ENCODE results near the gene CHCHD3. TPM values are rescaled to one million over a fixed set of nuclear protein-coding genes. Genes with fewer than 3 reads are reported as not detected.
"Not testable (repeated sequence)": the region's sequence is repeated elsewhere in the genome, so short reads cannot be mapped to it uniquely, and the experiment has no call there.

Gene CHCHD3
- total RNA-seq, 1 donor from 2014 or later: 90.8 TPM

DNA sequence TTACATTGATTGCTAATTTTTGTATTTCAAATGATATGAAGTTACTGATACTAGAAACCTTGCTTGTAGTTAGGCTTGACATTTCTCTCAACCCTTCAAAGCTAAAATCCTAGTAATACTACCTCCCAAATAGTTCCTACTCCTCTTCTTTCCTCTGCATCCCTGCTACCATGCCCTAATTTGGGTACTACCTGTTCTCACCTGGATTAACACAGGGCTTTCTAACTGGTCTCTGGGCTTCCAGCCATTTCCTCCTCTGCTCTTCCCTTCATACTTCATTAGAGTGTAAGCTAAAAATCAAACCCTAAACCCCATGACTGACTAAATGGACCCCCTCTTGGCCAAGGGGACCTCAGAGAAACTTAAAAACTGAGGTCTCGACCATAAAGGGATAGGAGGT, 112.4 kb downstream of the CHCHD3 start:
- no peak overlapping the region for H3K9ac ChIP-seq (ENCODE audit: low read depth in 1 of 3, low read length in 3 of 3)
- H3K27me3 ChIP-seq (ENCODE audit: control insufficient read depth in 3 of 3, insufficient read depth in 3 of 3, low read length in 3 of 3): no peaks in the 10 kb centered on the region
- peaks cover 2 to 6% (median 4%) of the 10 kb centered on the region in 3 donors for H3K36me3 ChIP-seq (ENCODE audit: control insufficient read depth in 3 of 3, insufficient read depth in 3 of 3, low read length in 3 of 3)
- H3K27ac ChIP-seq (ENCODE audit: low read depth, low read length): no peak overlapping the region
- no peaks in the 10 kb centered on the region for H3K9me3 ChIP-seq (ENCODE audit: control insufficient read depth in 3 of 3, low read length in 3 of 3)
- H3K4me1 ChIP-seq (ENCODE audit: control insufficient read depth in 3 of 3, insufficient read depth in 3 of 3, low read length in 3 of 3): no peaks in the 10 kb centered on the region
- no peak overlapping the region for H3K4me3 ChIP-seq (ENCODE audit: low read length in 3 of 3)

DNA sequence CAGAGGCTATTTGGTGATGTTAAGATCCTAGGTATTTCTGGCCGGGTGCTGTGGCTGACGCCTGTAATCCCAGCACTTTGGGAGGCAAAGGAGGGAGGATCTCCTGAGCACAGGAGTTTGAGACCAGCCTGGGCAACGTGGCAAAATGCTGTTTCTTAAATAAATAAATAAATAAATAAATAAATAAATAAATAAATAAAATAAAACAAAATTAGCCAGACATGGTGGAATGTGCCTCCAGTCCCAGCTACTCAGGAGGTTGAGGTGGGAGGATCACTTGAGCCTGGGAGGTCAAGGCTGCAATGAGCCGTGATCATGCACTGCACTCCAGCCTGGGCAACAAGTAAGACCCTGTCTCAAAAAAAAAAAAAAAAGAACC, 114.4 kb downstream of the CHCHD3 start:
- not testable (repeated sequence) for H3K27ac ChIP-seq (ENCODE audit: low read depth, low read length); H3K9me3 ChIP-seq (ENCODE audit: control insufficient read depth in 3 of 3, low read length in 3 of 3); H3K27me3 ChIP-seq (ENCODE audit: control insufficient read depth in 3 of 3, insufficient read depth in 3 of 3, low read length in 3 of 3); H3K4me3 ChIP-seq (ENCODE audit: low read length in 3 of 3); H3K4me1 ChIP-seq (ENCODE audit: control insufficient read depth in 3 of 3, insufficient read depth in 3 of 3, low read length in 3 of 3); H3K9ac ChIP-seq (ENCODE audit: low read depth in 1 of 3, low read length in 3 of 3); H3K36me3 ChIP-seq (ENCODE audit: control insufficient read depth in 3 of 3, insufficient read depth in 3 of 3, low read length in 3 of 3)

DNA sequence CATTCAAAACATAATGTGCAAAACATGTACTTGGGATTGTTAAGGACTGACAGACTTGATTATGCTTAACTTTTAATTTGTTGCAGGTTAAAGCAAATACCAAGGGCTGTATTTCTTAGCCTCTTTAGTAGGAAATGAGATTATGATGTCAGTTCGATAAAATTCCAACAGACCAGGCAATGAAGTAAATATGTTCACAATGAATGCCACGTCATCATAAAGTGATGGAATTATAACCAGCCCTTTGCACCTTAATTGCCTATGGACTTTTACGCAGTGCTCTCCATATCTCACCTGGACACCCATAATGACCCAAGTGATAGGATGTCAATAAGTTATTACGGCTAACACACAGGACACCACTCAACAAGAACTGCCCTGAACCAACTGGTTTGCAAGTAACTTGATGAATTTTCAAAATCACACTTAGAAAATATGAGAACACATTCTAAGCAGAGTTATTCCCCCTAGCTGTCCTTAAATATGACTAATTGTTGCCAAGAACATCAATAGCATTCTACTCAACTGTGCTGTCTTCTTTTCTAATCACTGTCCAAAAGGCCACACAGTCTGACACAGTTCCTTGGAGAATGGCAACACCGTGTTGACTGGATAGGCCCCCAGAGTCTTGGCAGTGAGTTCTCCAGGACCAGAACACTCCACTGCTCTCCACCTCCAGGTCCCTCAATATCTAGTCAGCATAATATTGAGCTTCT, 115.0 kb downstream of the CHCHD3 start:
- Histone ChIP-seq H3K27me3 (ENCODE audit: control insufficient read depth in 3 of 3, insufficient read depth in 3 of 3, low read length in 3 of 3) (no peaks in the 10 kb centered on the region), H3K9ac (ENCODE audit: low read depth in 1 of 3, low read length in 3 of 3) (no peak overlapping the region), H3K36me3 (ENCODE audit: control insufficient read depth in 3 of 3, insufficient read depth in 3 of 3, low read length in 3 of 3) (no peaks in the 10 kb centered on the region), H3K9me3 (ENCODE audit: control insufficient read depth in 3 of 3, low read length in 3 of 3) (no peaks in the 10 kb centered on the region), H3K27ac (ENCODE audit: low read depth, low read length) (no peak overlapping the region), H3K4me1 (ENCODE audit: control insufficient read depth in 3 of 3, insufficient read depth in 3 of 3, low read length in 3 of 3) (no peaks in the 10 kb centered on the region), H3K4me3 (ENCODE audit: low read length in 3 of 3) (no peak overlapping the region)

DNA sequence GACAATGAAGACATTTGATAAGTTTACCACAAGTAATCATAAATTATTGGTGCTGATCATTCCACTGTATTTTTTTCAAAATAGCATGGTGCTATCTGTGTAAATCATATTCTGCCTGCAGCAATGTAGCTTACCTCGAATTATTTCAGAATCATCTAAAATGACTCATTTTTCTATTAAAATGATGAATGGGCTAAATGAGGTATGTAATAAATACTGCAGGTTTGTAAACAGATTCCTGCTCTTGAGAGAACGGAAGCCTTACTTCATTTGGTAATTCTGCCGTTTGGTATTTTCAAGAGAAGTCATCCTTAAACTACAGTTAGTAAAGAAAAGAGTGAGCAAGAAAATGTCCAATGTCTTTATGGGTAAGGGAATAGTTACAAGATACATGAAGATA, 115.9 kb downstream of the CHCHD3 start:
- Histone ChIP-seq H3K4me1 (ENCODE audit: control insufficient read depth in 3 of 3, insufficient read depth in 3 of 3, low read length in 3 of 3) (no peaks in the 10 kb centered on the region), H3K27me3 (ENCODE audit: control insufficient read depth in 3 of 3, insufficient read depth in 3 of 3, low read length in 3 of 3) (no peaks in the 10 kb centered on the region), H3K4me3 (ENCODE audit: low read length in 3 of 3) (no peak overlapping the region), H3K36me3 (ENCODE audit: control insufficient read depth in 3 of 3, insufficient read depth in 3 of 3, low read length in 3 of 3) (no peaks in the 10 kb centered on the region), H3K9ac (ENCODE audit: low read depth in 1 of 3, low read length in 3 of 3) (no peak overlapping the region), H3K27ac (ENCODE audit: low read depth, low read length) (no peak overlapping the region), H3K9me3 (ENCODE audit: control insufficient read depth in 3 of 3, low read length in 3 of 3) (no peaks in the 10 kb centered on the region)

DNA sequence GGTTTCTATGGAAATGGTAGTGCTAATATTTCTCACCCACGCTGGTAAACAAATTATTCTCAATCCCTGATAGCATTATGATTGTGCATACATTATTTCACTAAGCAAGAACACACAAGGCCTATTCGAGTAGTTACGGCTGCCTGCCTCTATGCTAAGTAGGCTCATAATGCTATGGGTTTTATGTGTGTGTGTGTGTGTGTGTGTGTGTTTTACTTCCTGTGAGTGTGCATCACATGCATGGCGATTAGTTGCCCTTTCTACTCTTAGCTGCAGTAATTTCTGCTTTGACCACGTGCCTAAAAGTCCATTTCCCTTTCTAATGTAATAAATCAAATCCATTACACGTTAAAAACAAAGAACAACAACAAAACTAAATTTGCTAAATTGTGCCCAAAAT, 117.0 kb downstream of the CHCHD3 start:
- H3K4me3 ChIP-seq (ENCODE audit: low read length in 3 of 3): no peak overlapping the region
- no peaks in the 10 kb centered on the region for H3K4me1 ChIP-seq (ENCODE audit: control insufficient read depth in 3 of 3, insufficient read depth in 3 of 3, low read length in 3 of 3)
- no peaks in the 10 kb centered on the region for H3K27me3 ChIP-seq (ENCODE audit: control insufficient read depth in 3 of 3, insufficient read depth in 3 of 3, low read length in 3 of 3)
- no peaks in the 10 kb centered on the region for H3K36me3 ChIP-seq (ENCODE audit: control insufficient read depth in 3 of 3, insufficient read depth in 3 of 3, low read length in 3 of 3)
- H3K9ac ChIP-seq (ENCODE audit: low read depth in 1 of 3, low read length in 3 of 3): no peak overlapping the region
- H3K9me3 ChIP-seq (ENCODE audit: control insufficient read depth in 3 of 3, low read length in 3 of 3): no peaks in the 10 kb centered on the region
- no peak overlapping the region for H3K27ac ChIP-seq (ENCODE audit: low read depth, low read length)

DNA sequence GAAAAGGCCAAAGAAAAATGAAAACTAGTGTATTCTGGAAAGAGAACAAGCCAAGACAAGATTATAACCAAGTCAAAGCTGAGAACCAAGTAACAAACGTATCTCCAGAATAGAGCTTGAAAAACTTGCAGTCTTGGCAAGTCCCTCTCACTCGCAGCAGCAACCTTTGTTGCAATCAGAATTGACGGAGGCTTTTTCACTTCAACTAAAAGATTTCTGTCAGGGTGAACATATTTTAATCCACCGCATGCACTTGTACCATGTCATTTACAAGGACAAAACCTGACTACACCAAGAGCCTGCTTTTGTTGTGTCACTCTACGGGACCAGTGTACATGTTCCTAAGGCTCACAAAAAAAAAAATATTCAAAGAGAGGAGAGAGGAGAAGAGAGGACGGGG, 122.0 kb downstream of the CHCHD3 start:
- Histone ChIP-seq H3K4me3 (ENCODE audit: low read length in 3 of 3) (no peak overlapping the region), H3K27me3 (ENCODE audit: control insufficient read depth in 3 of 3, insufficient read depth in 3 of 3, low read length in 3 of 3) (no peaks in the 10 kb centered on the region), H3K9ac (ENCODE audit: low read depth in 1 of 3, low read length in 3 of 3) (no peak overlapping the region), H3K9me3 (ENCODE audit: control insufficient read depth in 3 of 3, low read length in 3 of 3) (no peaks in the 10 kb centered on the region), H3K36me3 (ENCODE audit: control insufficient read depth in 3 of 3, insufficient read depth in 3 of 3, low read length in 3 of 3) (peaks cover 0 to 2% (median 0%) of the 10 kb centered on the region in 3 donors), H3K4me1 (ENCODE audit: control insufficient read depth in 3 of 3, insufficient read depth in 3 of 3, low read length in 3 of 3) (no peaks in the 10 kb centered on the region), H3K27ac (ENCODE audit: low read depth, low read length) (no peak overlapping the region)

DNA sequence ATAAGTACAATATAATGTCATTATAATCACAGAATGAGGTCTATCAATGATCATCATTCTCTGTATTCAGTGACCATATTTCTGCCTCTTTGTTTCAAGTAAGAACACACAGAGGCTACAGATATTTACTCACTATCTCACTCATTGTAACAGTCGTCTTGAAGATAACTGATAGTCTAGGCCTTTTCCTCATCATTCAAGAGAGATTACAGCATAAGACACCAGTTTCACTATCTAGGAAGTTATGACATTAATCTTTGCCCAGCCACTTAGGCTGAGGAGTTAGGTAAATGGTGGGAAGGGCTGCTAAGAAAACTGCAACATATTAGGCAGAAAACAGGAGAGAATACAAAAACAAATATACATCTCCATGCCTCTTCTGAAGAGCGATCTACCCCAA, 125.3 kb downstream of the CHCHD3 start:
- Histone ChIP-seq H3K9ac (ENCODE audit: low read depth in 1 of 3, low read length in 3 of 3) (no peak overlapping the region), H3K27ac (ENCODE audit: low read depth, low read length) (no peak overlapping the region), H3K27me3 (ENCODE audit: control insufficient read depth in 3 of 3, insufficient read depth in 3 of 3, low read length in 3 of 3) (no peaks in the 10 kb centered on the region), H3K4me3 (ENCODE audit: low read length in 3 of 3) (no peak overlapping the region), H3K9me3 (ENCODE audit: control insufficient read depth in 3 of 3, low read length in 3 of 3) (no peaks in the 10 kb centered on the region), H3K4me1 (ENCODE audit: control insufficient read depth in 3 of 3, insufficient read depth in 3 of 3, low read length in 3 of 3) (no peaks in the 10 kb centered on the region), H3K36me3 (ENCODE audit: control insufficient read depth in 3 of 3, insufficient read depth in 3 of 3, low read length in 3 of 3) (peaks cover 0 to 2% (median 0%) of the 10 kb centered on the region in 3 donors)

DNA sequence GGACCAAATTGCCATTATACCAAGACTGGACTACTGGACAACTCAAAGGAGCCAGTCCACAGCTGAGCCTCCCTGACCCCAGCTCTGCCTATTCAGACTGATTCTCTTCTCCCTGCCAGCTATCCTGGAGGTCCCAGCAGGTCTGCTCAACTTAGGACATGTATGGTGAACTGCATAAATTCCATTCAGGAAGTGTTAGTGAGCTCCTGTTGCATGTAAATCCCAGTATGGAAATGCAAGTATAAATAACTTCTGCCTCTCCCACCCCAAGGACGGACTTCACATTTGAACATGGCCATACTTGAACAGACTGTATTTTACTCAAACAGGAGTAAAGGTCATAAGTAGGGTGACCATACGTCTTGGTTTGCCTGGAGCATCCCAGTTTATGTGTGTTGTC, 128.4 kb downstream of the CHCHD3 start:
- H3K4me3 ChIP-seq (ENCODE audit: low read length in 3 of 3): no peak overlapping the region
- no peak overlapping the region for H3K9ac ChIP-seq (ENCODE audit: low read depth in 1 of 3, low read length in 3 of 3)
- no peaks in the 10 kb centered on the region for H3K4me1 ChIP-seq (ENCODE audit: control insufficient read depth in 3 of 3, insufficient read depth in 3 of 3, low read length in 3 of 3)
- H3K9me3 ChIP-seq (ENCODE audit: control insufficient read depth in 3 of 3, low read length in 3 of 3): no peaks in the 10 kb centered on the region
- H3K27me3 ChIP-seq (ENCODE audit: control insufficient read depth in 3 of 3, insufficient read depth in 3 of 3, low read length in 3 of 3): no peaks in the 10 kb centered on the region
- H3K36me3 ChIP-seq (ENCODE audit: control insufficient read depth in 3 of 3, insufficient read depth in 3 of 3, low read length in 3 of 3): peaks cover 0 to 2% (median 0%) of the 10 kb centered on the region in 3 donors
- H3K27ac ChIP-seq (ENCODE audit: low read depth, low read length): no peak overlapping the region

DNA sequence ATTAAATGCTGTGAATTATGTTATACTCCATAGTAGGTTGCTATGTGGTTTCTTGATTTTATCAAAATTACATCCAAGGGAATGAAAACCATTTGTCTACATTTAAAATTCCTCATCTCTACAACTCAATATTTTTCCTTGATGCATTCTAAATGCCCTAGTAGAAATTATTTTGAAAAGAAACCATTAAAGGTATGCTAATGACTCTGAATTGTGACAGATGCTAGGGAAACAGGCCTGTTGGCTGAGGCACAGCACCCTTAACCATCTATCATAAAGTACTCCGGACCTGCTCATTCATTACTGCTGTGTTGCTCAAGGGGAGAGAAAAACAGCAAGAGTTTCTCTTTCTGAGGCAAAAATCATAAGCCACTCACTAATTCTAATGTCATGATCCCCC, 131.2 kb downstream of the CHCHD3 start:
- H3K4me1 ChIP-seq (ENCODE audit: control insufficient read depth in 3 of 3, insufficient read depth in 3 of 3, low read length in 3 of 3): no peaks in the 10 kb centered on the region
- no peak overlapping the region for H3K9ac ChIP-seq (ENCODE audit: low read depth in 1 of 3, low read length in 3 of 3)
- H3K27ac ChIP-seq (ENCODE audit: low read depth, low read length): no peak overlapping the region
- H3K4me3 ChIP-seq (ENCODE audit: low read length in 3 of 3): no peak overlapping the region
- peaks cover 0 to 2% (median 0%) of the 10 kb centered on the region in 3 donors for H3K36me3 ChIP-seq (ENCODE audit: control insufficient read depth in 3 of 3, insufficient read depth in 3 of 3, low read length in 3 of 3)
- H3K9me3 ChIP-seq (ENCODE audit: control insufficient read depth in 3 of 3, low read length in 3 of 3): no peaks in the 10 kb centered on the region
- no peaks in the 10 kb centered on the region for H3K27me3 ChIP-seq (ENCODE audit: control insufficient read depth in 3 of 3, insufficient read depth in 3 of 3, low read length in 3 of 3)

DNA sequence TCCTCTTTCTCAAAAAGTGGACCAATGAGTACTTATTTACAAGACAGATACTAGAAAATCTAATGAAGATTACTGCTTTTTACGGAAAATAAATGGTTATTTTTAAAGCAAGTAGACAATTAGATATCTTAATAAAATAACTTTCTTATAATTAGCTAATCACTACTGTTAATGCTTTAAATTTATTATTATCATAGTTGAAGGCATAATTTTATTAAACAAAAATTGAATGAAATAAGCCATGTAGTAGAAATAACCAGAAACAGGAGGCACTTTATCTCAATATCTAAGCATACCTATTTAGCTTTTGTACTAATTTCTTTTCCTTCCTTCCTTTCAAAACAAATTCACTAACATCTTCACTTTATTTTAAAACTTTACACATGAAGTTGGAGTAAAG, 134.9 kb downstream of the CHCHD3 start:
- H3K36me3 ChIP-seq (ENCODE audit: control insufficient read depth in 3 of 3, insufficient read depth in 3 of 3, low read length in 3 of 3): no peaks in the 10 kb centered on the region

More for the DNA sequence above, 134.9 kb downstream of the CHCHD3 start:
- no peaks in the 10 kb centered on the region for H3K9me3 ChIP-seq (ENCODE audit: control insufficient read depth in 3 of 3, low read length in 3 of 3)
- H3K4me3 ChIP-seq (ENCODE audit: low read length in 3 of 3): no peak overlapping the region
- no peaks in the 10 kb centered on the region for H3K27me3 ChIP-seq (ENCODE audit: control insufficient read depth in 3 of 3, insufficient read depth in 3 of 3, low read length in 3 of 3)
- no peak overlapping the region for H3K27ac ChIP-seq (ENCODE audit: low read depth, low read length)
- H3K4me1 ChIP-seq (ENCODE audit: control insufficient read depth in 3 of 3, insufficient read depth in 3 of 3, low read length in 3 of 3): no peaks in the 10 kb centered on the region
- H3K9ac ChIP-seq (ENCODE audit: low read depth in 1 of 3, low read length in 3 of 3): no peak overlapping the region
